K562 (cell line): Measurements from ENCODE around the gene WDCP. TPM values are rescaled to one million over a fixed set of nuclear protein-coding genes. Genes with fewer than 3 reads are reported as not detected.

ENCODE experiments used
- CHAMP1 ChIP-seq: fragments of 450-650 bp; IDR thresholded peaks from 2 replicates; pipeline ENCODE4 v1.6.1; 2016; ENCODE audit warnings: mild to moderate bottlenecking
- ELK1 ChIP-seq: sonication (generic); formaldehyde crosslinking; IDR thresholded peaks from 2 replicates; pipeline ENCODE4 v1.8.1; 2022; ENCODE audit warnings: missing genetic modification reagents
- FOSL1 ChIP-seq: fragments of 200-800 bp; sonication (Bioruptor generic); conservative IDR thresholded peaks from 2 replicates; pipeline ENCODE4 v1.6.1; 2016; ENCODE audit warnings: missing genetic modification characterization, missing compliant biosample characterization
- HCFC1 ChIP-seq: IDR thresholded peaks from 2 replicates; pipeline ENCODE4 v1.6.1; 2012; ENCODE audit warnings: low read depth, low read length, improper control_type of control experiment
- HOXB6 ChIP-seq: fragments of 250-450 bp; sonication (Bioruptor Pico); IDR thresholded peaks from 2 replicates; pipeline ENCODE4 v1.5.1; 2022; ENCODE audit warnings: mild to moderate bottlenecking, borderline replicate concordance
- KLF1 ChIP-seq: fragments of 450-650 bp; IDR thresholded peaks from 2 replicates; pipeline ENCODE4 v1.6.1; 2016; ENCODE audit warnings: missing genetic modification characterization, missing compliant biosample characterization
- MEF2A ChIP-seq: IDR thresholded peaks from 2 replicates; pipeline ENCODE4 v1.6.1; 2011; ENCODE audit warnings: low read depth, mild to moderate bottlenecking, low read length, moderate library complexity; ENCODE audit not compliant: control insufficient read depth
- NFYB ChIP-seq: IDR thresholded peaks from 2 replicates; pipeline ENCODE4 v1.6.1; 2011; ENCODE audit warnings: mild to moderate bottlenecking, moderate library complexity; ENCODE audit not compliant: insufficient read length; ENCODE audit errors: extremely low read depth
- NR2C2 ChIP-seq, 2 experiments: fragments of 200-800 bp in 1 of 2; sonication (Bioruptor generic) in 1 of 2; sonication (generic) in 1 of 2; formaldehyde crosslinking in 1 of 2; IDR thresholded peaks; 2 replicates each; pipeline versions ENCODE4 v1.6.1 to v1.8.0; 2016 to 2022; ENCODE audit warnings: mild to moderate bottlenecking in 1 of 2, missing compliant biosample characterization in 1 of 2, missing genetic modification characterization in 1 of 2, missing genetic modification reagents in 1 of 2
- PYGO2 ChIP-seq: fragments of 450-650 bp; IDR thresholded peaks from 2 replicates; pipeline ENCODE4 v1.6.1; 2016; ENCODE audit warnings: mild to moderate bottlenecking, missing genetic modification characterization, moderate library complexity, missing compliant biosample characterization
- SETDB1 ChIP-seq: IDR thresholded peaks from one replicate; pipeline ENCODE4 v1.6.1; 2012; ENCODE audit warnings: low read length, control low read depth, inconsistent platforms
- TEAD2 ChIP-seq: fragments of 450-650 bp; IDR thresholded peaks from 2 replicates; pipeline ENCODE4 v1.6.1; 2016; ENCODE audit warnings: missing genetic modification characterization, control low read depth, missing compliant biosample characterization
- THRAP3 ChIP-seq: fragments of 450-650 bp; IDR thresholded peaks from 2 replicates; pipeline ENCODE4 v1.6.1; 2016; ENCODE audit warnings: mild to moderate bottlenecking, inconsistent platforms, borderline replicate concordance
- ZNF282 ChIP-seq: sonication (generic); formaldehyde crosslinking; IDR thresholded peaks from 2 replicates; pipeline ENCODE4 v1.8.1; 2023; ENCODE audit warnings: missing genetic modification reagents
- polyA plus RNA-seq, 8 experiments: library from polyadenylated mRNA; depleted of rRNA in 4 of 8; stranded (reverse) in 5 of 8; unstranded in 3 of 8; fragments of >200 nt; fragmentation: Nextera tagmentation in 2 of 8; fragmentation: Illumina TruSeq in 1 of 8; extraction: Ambion mirVana in 2 of 8; extraction: Trizol in 1 of 8; gene quantifications; 2 replicates each; pipeline versions ENCODE4 v1.2.1 to v1.2.3, GENCODE V29; 2011 to 2014; ENCODE audit warnings: inconsistent platforms in 1 of 8, missing spikeins in 1 of 8
- total RNA-seq, 7 experiments: library from RNA; depleted of rRNA in 6 of 7; stranded (reverse); fragments of >200 nt in 6 of 7; fragmentation: Illumina TruSeq in 2 of 7; extraction: Trizol in 2 of 7; gene quantifications; 2 replicates each; pipeline versions ENCODE4 v1.2.1 to v1.2.3, GENCODE V29; 2011 to 2021; ENCODE audit warnings: low replicate concordance in 1 of 7
- TF ChIP-seq, protein P1 (sequence below), 2 experiments: fragments of 450-650 bp; formaldehyde crosslinking in 1 of 2; IDR thresholded peaks; 2 replicates each; pipeline versions ENCODE4 v1.4.0 to v1.6.1; 2014 to 2020; ENCODE audit warnings: mild to moderate bottlenecking in 2 of 2, borderline replicate concordance in 1 of 2, low read depth in 1 of 2

The WDCP gene
- total and polyA plus RNA-seq, 9 of the 15 experiments (the other 6 are each of a cell fraction or from before 2014, with no cell fraction given): 10.1 to 41.4 (median 21.8) TPM

- TF ChIP-seq CHAMP1: peak; percentile 91
- TF ChIP-seq HOXB6: no peak
- no peak for TF ChIP-seq TEAD2
- TF ChIP-seq MEF2A: peak; percentile 63
- TF ChIP-seq PYGO2 (tag): 0 out of 2 replicates have a peak, but pooled peaks have one; percentile 58
- no peak for TF ChIP-seq ELK1
- no peak for TF ChIP-seq NR2C2 (CRISPR knock-in tag; IDR thresholded peaks at IDR 0.05)
- TF ChIP-seq NR2C2 (tag; IDR thresholded peaks at IDR 0.05): peak; percentile 74
- no peak for TF ChIP-seq THRAP3
- TF ChIP-seq FOSL1 (tag): peak; percentile 73
- TF ChIP-seq NFYB: no peak
- no peak for TF ChIP-seq KLF1 (tag)
- TF ChIP-seq, protein P1, sequence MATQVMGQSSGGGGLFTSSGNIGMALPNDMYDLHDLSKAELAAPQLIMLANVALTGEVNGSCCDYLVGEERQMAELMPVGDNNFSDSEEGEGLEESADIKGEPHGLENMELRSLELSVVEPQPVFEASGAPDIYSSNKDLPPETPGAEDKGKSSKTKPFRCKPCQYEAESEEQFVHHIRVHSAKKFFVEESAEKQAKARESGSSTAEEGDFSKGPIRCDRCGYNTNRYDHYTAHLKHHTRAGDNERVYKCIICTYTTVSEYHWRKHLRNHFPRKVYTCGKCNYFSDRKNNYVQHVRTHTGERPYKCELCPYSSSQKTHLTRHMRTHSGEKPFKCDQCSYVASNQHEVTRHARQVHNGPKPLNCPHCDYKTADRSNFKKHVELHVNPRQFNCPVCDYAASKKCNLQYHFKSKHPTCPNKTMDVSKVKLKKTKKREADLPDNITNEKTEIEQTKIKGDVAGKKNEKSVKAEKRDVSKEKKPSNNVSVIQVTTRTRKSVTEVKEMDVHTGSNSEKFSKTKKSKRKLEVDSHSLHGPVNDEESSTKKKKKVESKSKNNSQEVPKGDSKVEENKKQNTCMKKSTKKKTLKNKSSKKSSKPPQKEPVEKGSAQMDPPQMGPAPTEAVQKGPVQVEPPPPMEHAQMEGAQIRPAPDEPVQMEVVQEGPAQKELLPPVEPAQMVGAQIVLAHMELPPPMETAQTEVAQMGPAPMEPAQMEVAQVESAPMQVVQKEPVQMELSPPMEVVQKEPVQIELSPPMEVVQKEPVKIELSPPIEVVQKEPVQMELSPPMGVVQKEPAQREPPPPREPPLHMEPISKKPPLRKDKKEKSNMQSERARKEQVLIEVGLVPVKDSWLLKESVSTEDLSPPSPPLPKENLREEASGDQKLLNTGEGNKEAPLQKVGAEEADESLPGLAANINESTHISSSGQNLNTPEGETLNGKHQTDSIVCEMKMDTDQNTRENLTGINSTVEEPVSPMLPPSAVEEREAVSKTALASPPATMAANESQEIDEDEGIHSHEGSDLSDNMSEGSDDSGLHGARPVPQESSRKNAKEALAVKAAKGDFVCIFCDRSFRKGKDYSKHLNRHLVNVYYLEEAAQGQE (IDR thresholded peaks at IDR 0.05; ENCODE audit: borderline replicate concordance): no peak
- TF ChIP-seq, protein P1 (CRISPR knock-in tag; IDR thresholded peaks at IDR 0.05; ENCODE audit: low read depth): no peak
- no peak for TF ChIP-seq HCFC1
- no peak for TF ChIP-seq SETDB1
- no peak for TF ChIP-seq ZNF282
These were observed 35.7 kb downstream of the WDCP start (continued) for GRCh38 chr2:24011250-24012104.
